Measurements from ENCODE around the gene TTBK1.

TTBK1 gene

GRCh38 chr6:43291708-43292107 is 48.4 kb downstream of the TTBK1 start:
- DNase-seq (ENCODE audit: low read depth): no peak
- no peak for TF ChIP-seq CTCF (IDR thresholded peaks at IDR 0.05; ENCODE audit: low read depth, low read length)
- no peak for TF ChIP-seq POLR2A (IDR thresholded peaks at IDR 0.05; ENCODE audit: extremely low read depth, insufficient read length)
- no peak for TF ChIP-seq MAX (IDR thresholded peaks at IDR 0.05; ENCODE audit: low read depth, low read length)
- no peak for TF ChIP-seq MYC (IDR thresholded peaks at IDR 0.05; ENCODE audit: low read depth, low read length)
- no peak overlapping the region for H3K4me3 ChIP-seq (ENCODE audit: low read depth, low read length)

GRCh38 chr6:43292341-43292740 is 49.1 kb downstream of the TTBK1 start:
- no peak for TF ChIP-seq MYC (IDR thresholded peaks at IDR 0.05; ENCODE audit: low read depth, low read length)
- TF ChIP-seq CTCF (IDR thresholded peaks at IDR 0.05; ENCODE audit: low read depth, low read length): no peak
- no peak for TF ChIP-seq MAX (IDR thresholded peaks at IDR 0.05; ENCODE audit: low read depth, low read length)
- no peak for TF ChIP-seq POLR2A (IDR thresholded peaks at IDR 0.05; ENCODE audit: extremely low read depth, insufficient read length)
- no peak overlapping the region for H3K4me3 ChIP-seq (ENCODE audit: low read depth, low read length)
- no peak for DNase-seq (ENCODE audit: low read depth)

GRCh38 chr6:43292763-43293318 is 49.6 kb downstream of the TTBK1 start:
- H3K4me3 ChIP-seq (ENCODE audit: low read depth, low read length): no peak overlapping the region
- no peak for DNase-seq (ENCODE audit: low read depth)
- TF ChIP-seq MAX (IDR thresholded peaks at IDR 0.05; ENCODE audit: low read depth, low read length): no peak
- no peak for TF ChIP-seq MYC (IDR thresholded peaks at IDR 0.05; ENCODE audit: low read depth, low read length)

GRCh38 chr6:43293698-43294097 is 50.4 kb downstream of the TTBK1 start:
- H3K4me3 ChIP-seq (ENCODE audit: low read depth, low read length): no peak overlapping the region
- TF ChIP-seq MAX (IDR thresholded peaks at IDR 0.05; ENCODE audit: low read depth, low read length) (no peak), MYC (IDR thresholded peaks at IDR 0.05; ENCODE audit: low read depth, low read length) (no peak), POLR2A (IDR thresholded peaks at IDR 0.05; ENCODE audit: extremely low read depth, insufficient read length) (no peak), CTCF (IDR thresholded peaks at IDR 0.05; ENCODE audit: low read depth, low read length) (no peak)
- DNase-seq (ENCODE audit: low read depth): no peak

- no peak overlapping the region for H3K4me3 ChIP-seq (ENCODE audit: low read depth, low read length)
- no peak for DNase-seq (ENCODE audit: low read depth)
- TF ChIP-seq POLR2A (IDR thresholded peaks at IDR 0.05; ENCODE audit: extremely low read depth, insufficient read length) (no peak), MYC (IDR thresholded peaks at IDR 0.05; ENCODE audit: low read depth, low read length) (no peak), CTCF (IDR thresholded peaks at IDR 0.05; ENCODE audit: low read depth, low read length) (no peak), MAX (IDR thresholded peaks at IDR 0.05; ENCODE audit: low read depth, low read length) (no peak)
These were observed 51.3 kb downstream of the TTBK1 start for GRCh38 chr6:43294536-43294935.

- TF ChIP-seq CTCF (IDR thresholded peaks at IDR 0.05; ENCODE audit: low read depth, low read length) (no peak), POLR2A (IDR thresholded peaks at IDR 0.05; ENCODE audit: extremely low read depth, insufficient read length) (no peak), MAX (IDR thresholded peaks at IDR 0.05; ENCODE audit: low read depth, low read length) (no peak), MYC (IDR thresholded peaks at IDR 0.05; ENCODE audit: low read depth, low read length) (no peak)
- DNase-seq (ENCODE audit: low read depth): no peak
- H3K4me3 ChIP-seq (ENCODE audit: low read depth, low read length): no peak overlapping the region
These were observed 52.2 kb downstream of the TTBK1 start for GRCh38 chr6:43295456-43295855.
